PFSK-1 (cell line): ENCODE data around the gene BPIFA1.

ENCODE experiments used
- FOXP2 ChIP-seq: optimal IDR thresholded peaks from 2 replicates; pipeline ENCODE3; 2011; ENCODE audit warnings: borderline replicate concordance, control low read depth, inconsistent platforms; ENCODE audit not compliant: insufficient read depth; ENCODE audit errors: extremely low read length, extremely low read depth
- POLR2AphosphoS5 ChIP-seq: IDR thresholded peaks from 2 replicates; pipeline ENCODE4 v1.6.1; 2012; ENCODE audit warnings: low read depth, mild to moderate bottlenecking, control low read depth, low read length, moderate library complexity
- SIN3A ChIP-seq: IDR thresholded peaks from 2 replicates; pipeline ENCODE4 v1.6.1; 2012; ENCODE audit warnings: mild to moderate bottlenecking, low read length, moderate library complexity, borderline replicate concordance; ENCODE audit not compliant: insufficient read depth
- TAF1 ChIP-seq: IDR thresholded peaks from 2 replicates; pipeline ENCODE4 v1.6.1; 2012; ENCODE audit warnings: low read length, control low read depth, borderline replicate concordance; ENCODE audit not compliant: insufficient read depth
- TF ChIP-seq, protein P1 (sequence below), 2 experiments: IDR thresholded peaks; 2 replicates each; pipeline versions ENCODE4 v1.6.1 to v1.8.0; 2011 to 2012; ENCODE audit warnings: low read depth in 2 of 2, low read length in 2 of 2, control low read depth in 1 of 2, inconsistent platforms in 1 of 2, mild to moderate bottlenecking in 1 of 2, moderate library complexity in 1 of 2; ENCODE audit not compliant: insufficient read depth in 1 of 2

- TF ChIP-seq, protein P1, sequence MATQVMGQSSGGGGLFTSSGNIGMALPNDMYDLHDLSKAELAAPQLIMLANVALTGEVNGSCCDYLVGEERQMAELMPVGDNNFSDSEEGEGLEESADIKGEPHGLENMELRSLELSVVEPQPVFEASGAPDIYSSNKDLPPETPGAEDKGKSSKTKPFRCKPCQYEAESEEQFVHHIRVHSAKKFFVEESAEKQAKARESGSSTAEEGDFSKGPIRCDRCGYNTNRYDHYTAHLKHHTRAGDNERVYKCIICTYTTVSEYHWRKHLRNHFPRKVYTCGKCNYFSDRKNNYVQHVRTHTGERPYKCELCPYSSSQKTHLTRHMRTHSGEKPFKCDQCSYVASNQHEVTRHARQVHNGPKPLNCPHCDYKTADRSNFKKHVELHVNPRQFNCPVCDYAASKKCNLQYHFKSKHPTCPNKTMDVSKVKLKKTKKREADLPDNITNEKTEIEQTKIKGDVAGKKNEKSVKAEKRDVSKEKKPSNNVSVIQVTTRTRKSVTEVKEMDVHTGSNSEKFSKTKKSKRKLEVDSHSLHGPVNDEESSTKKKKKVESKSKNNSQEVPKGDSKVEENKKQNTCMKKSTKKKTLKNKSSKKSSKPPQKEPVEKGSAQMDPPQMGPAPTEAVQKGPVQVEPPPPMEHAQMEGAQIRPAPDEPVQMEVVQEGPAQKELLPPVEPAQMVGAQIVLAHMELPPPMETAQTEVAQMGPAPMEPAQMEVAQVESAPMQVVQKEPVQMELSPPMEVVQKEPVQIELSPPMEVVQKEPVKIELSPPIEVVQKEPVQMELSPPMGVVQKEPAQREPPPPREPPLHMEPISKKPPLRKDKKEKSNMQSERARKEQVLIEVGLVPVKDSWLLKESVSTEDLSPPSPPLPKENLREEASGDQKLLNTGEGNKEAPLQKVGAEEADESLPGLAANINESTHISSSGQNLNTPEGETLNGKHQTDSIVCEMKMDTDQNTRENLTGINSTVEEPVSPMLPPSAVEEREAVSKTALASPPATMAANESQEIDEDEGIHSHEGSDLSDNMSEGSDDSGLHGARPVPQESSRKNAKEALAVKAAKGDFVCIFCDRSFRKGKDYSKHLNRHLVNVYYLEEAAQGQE (IDR thresholded peaks at IDR 0.05; ENCODE audit: insufficient read depth in 1 of 2, low read depth in 2 of 2, low read length in 2 of 2), result no peak
- TF ChIP-seq TAF1, result no peak
- no peak for TF ChIP-seq POLR2AphosphoS5
- TF ChIP-seq SIN3A, result no peak
- no peak for TF ChIP-seq FOXP2
Measured at GRCh38 chr20:33284937-33285336, 49.1 kb downstream of the BPIFA1 start.
